Esophagus muscularis mucosa (tissue), 3 donors: ENCODE measurements around the gene ZNF878.
"Not testable (repeated sequence)": the region's sequence is repeated elsewhere in the genome, so short reads cannot be mapped to it uniquely, and the experiment has no call there.

Experiments used
- CTCF ChIP-seq, 3 experiments: fragments of 200-600 bp in 2 of 3; fragments of 450-650 bp in 1 of 3; sonication (generic) in 2 of 3; IDR thresholded peaks; one replicate each; pipeline ENCODE4 v1.5.1; 2017 to 2019; ENCODE audit warnings: antibody characterized with exemption in 3 of 3, mild to moderate bottlenecking in 2 of 3, moderate library complexity in 1 of 3
- POLR2A ChIP-seq: fragments of 450-650 bp; IDR thresholded peaks from one replicate; pipeline ENCODE4 v1.6.1; 2017; ENCODE audit warnings: antibody characterized with exemption, moderate library complexity, mild to moderate bottlenecking, low read depth

DNA sequence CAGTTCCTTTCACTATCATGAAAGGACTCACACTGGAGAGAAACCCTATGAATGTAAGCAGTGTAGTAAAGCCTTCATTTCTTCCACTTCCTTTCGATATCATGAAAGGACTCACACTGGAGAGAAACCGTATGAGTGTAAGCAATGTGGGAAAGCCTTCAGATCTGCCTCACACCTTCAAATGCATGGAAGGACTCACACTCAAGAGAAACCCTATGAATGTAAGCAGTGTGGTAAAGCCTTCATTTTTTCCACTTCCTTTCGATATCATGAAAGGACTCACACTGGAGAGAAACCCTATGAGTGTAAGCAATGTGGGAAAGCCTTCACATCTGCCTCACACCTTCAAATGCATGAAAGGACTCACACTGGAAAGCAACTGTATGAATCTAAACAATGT is 23.6 kb upstream of the ZNF878 start:
- TF ChIP-seq POLR2A; CTCF (IDR thresholded peaks at IDR 0.05): not testable (repeated sequence)
